IMR-90 (cell line): Measurements from ENCODE around the gene MTPN.

Source experiments
- CTCF ChIP-seq: conservative IDR thresholded peaks from 2 replicates; pipeline ENCODE4 v1.5.1; 2012; ENCODE audit warnings: mild to moderate bottlenecking, low read depth, low read length, improper control_type of control experiment
- ELK1 ChIP-seq: fragments of 150-350 bp; IDR thresholded peaks from 2 replicates; pipeline ENCODE4 v1.6.1; 2016; ENCODE audit warnings: low read depth, mild to moderate bottlenecking, low read length, moderate library complexity, borderline replicate concordance
- POLR2A ChIP-seq: IDR thresholded peaks from 2 replicates; pipeline ENCODE4 v1.6.1; 2012; ENCODE audit warnings: mild to moderate bottlenecking, low read depth, low read length

- no peak for TF ChIP-seq CTCF
- TF ChIP-seq ELK1: no peak
- TF ChIP-seq POLR2A: no peak
Observed at GRCh38 chr7:136004083-136004482, 26.9 kb upstream of the MTPN start.
